KOPT-K1 (cell line): Measurements from ENCODE around the gene FBXW9.
"Not testable (repeated sequence)": the region's sequence is repeated elsewhere in the genome, so short reads cannot be mapped to it uniquely, and the experiment has no call there.

Source experiments
- H3K27ac ChIP-seq: fragments of 200-600 bp; sonication (generic); 2 replicates; pipeline ENCODE4 v1.5.1; 2016; ENCODE audit warnings: antibody characterized with exemption, mild to moderate bottlenecking, low read depth, low read length; ENCODE audit not compliant: poor library complexity, severe bottlenecking
- H3K36me3 ChIP-seq: fragments of 200-600 bp; sonication (generic); 2 replicates; pipeline ENCODE4 v1.5.1; 2017; ENCODE audit warnings: antibody characterized with exemption, mild to moderate bottlenecking, low read length, moderate library complexity; ENCODE audit not compliant: insufficient read depth
- H3K9me3 ChIP-seq: fragments of 200-600 bp; sonication (generic); 2 replicates; pipeline ENCODE4 v1.5.1; 2017; ENCODE audit warnings: antibody characterized with exemption, low read length, mild to moderate bottlenecking; ENCODE audit not compliant: insufficient read depth, poor library complexity, severe bottlenecking

FBXW9 gene

GRCh38 chr19:12722566-12723380, 26.3 kb upstream of the FBXW9 start:
- Histone ChIP-seq H3K9me3 (no peaks in the 10 kb centered on the region), H3K27ac (peak overlapping the region; percentile 83), H3K36me3 (peaks cover 39% of the 10 kb centered on the region)

GRCh38 chr19:12721656-12722565, 25.5 kb upstream of the FBXW9 start:
- Histone ChIP-seq H3K36me3 (peaks cover 42% of the 10 kb centered on the region), H3K9me3 (no peaks in the 10 kb centered on the region), H3K27ac (peak overlapping the region; percentile 83)

- Histone ChIP-seq H3K27ac (peak overlapping the region; percentile 83), H3K36me3 (peaks cover 45% of the 10 kb centered on the region), H3K9me3 (no peaks in the 10 kb centered on the region)
Observed at GRCh38 chr19:12720851-12721655, 24.6 kb upstream of the FBXW9 start.

- H3K27ac ChIP-seq, result peak overlapping the region; percentile 83
Observed at GRCh38 chr19:12720296-12720695, 23.9 kb upstream of the FBXW9 start.

GRCh38 chr19:12715929-12716328, 19.5 kb upstream of the FBXW9 start:
- no peaks in the 10 kb centered on the region for H3K9me3 ChIP-seq

More at GRCh38 chr19:12720296-12720695, 23.9 kb upstream of the FBXW9 start:
- H3K36me3 ChIP-seq, result peaks cover 52% of the 10 kb centered on the region
- no peaks in the 10 kb centered on the region for H3K9me3 ChIP-seq

GRCh38 chr19:12715102-12715501, 18.7 kb upstream of the FBXW9 start:
- H3K36me3 ChIP-seq, result peaks cover 95% of the 10 kb centered on the region
- H3K27ac ChIP-seq, result no peak overlapping the region
- no peaks in the 10 kb centered on the region for H3K9me3 ChIP-seq

More at GRCh38 chr19:12715929-12716328, 19.5 kb upstream of the FBXW9 start:
- Histone ChIP-seq H3K36me3 (peaks cover 93% of the 10 kb centered on the region), H3K27ac (no peak overlapping the region)

- not testable (repeated sequence) for H3K9me3 ChIP-seq, H3K27ac ChIP-seq
- peaks cover 97% of the 10 kb centered on the region for H3K36me3 ChIP-seq
Observed at GRCh38 chr19:12713304-12713703, 16.9 kb upstream of the FBXW9 start.

- H3K36me3 ChIP-seq, result peaks cover 97% of the 10 kb centered on the region
- H3K9me3 ChIP-seq, result not testable (repeated sequence)
Observed at GRCh38 chr19:12712077-12712476, 15.6 kb upstream of the FBXW9 start.

GRCh38 chr19:12711187-12711586, 14.8 kb upstream of the FBXW9 start:
- Histone ChIP-seq H3K9me3 (no peaks in the 10 kb centered on the region), H3K36me3 (peaks cover 97% of the 10 kb centered on the region), H3K27ac (no peak overlapping the region)

More at GRCh38 chr19:12712077-12712476, 15.6 kb upstream of the FBXW9 start:
- not testable (repeated sequence) for H3K27ac ChIP-seq

GRCh38 chr19:12708641-12709040, 12.2 kb upstream of the FBXW9 start:
- Histone ChIP-seq H3K27ac (no peak overlapping the region), H3K9me3 (no peaks in the 10 kb centered on the region), H3K36me3 (peaks cover 97% of the 10 kb centered on the region)

- no peaks in the 10 kb centered on the region for H3K9me3 ChIP-seq
- no peak overlapping the region for H3K27ac ChIP-seq
- H3K36me3 ChIP-seq, result peaks cover 100% of the 10 kb centered on the region
Observed at GRCh38 chr19:12706332-12706718, 9.9 kb upstream of the FBXW9 start.

- no peak overlapping the region for H3K27ac ChIP-seq
- H3K36me3 ChIP-seq, result peaks cover 100% of the 10 kb centered on the region
Observed at GRCh38 chr19:12705654-12706331, 9.4 kb upstream of the FBXW9 start.

GRCh38 chr19:12705169-12705568, 8.7 kb upstream of the FBXW9 start:
- no peak overlapping the region for H3K27ac ChIP-seq
- peaks cover 99% of the 10 kb centered on the region for H3K36me3 ChIP-seq
- no peaks in the 10 kb centered on the region for H3K9me3 ChIP-seq

More at GRCh38 chr19:12705654-12706331, 9.4 kb upstream of the FBXW9 start:
- no peaks in the 10 kb centered on the region for H3K9me3 ChIP-seq

- no peaks in the 10 kb centered on the region for H3K9me3 ChIP-seq
- peaks cover 99% of the 10 kb centered on the region for H3K36me3 ChIP-seq
- H3K27ac ChIP-seq, result no peak overlapping the region
Observed at GRCh38 chr19:12703046-12703445, 6.6 kb upstream of the FBXW9 start.
